ENCODE measurements around the gene SPHK1. TPM values are rescaled to one million over a fixed set of nuclear protein-coding genes. Genes with fewer than 3 reads are reported as not detected.

The SPHK1 gene
- total RNA-seq, 1 donor from 2014 or later = 3.1 TPM

DNA sequence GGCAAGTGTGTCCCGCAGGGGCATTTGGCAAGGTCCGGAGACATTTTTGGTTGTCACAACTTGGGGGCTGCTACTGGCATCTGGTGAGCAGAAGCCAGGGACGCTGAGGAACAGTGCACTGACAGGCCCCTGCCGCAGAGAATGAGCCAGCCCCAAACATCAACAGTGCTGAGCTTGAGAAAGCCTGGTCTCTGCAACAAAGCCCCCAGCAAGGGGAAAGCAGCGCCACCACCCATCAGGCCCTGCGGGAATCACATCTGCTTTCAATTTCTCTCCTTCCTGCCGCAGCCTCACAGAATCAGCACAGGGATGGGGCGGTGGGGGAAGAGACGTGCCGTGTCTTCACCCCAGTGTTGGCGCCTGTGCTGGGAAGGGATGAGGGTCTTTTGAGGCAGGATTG lies 15.9 kb upstream of the SPHK1 start:
- TF ChIP-seq, protein P1, sequence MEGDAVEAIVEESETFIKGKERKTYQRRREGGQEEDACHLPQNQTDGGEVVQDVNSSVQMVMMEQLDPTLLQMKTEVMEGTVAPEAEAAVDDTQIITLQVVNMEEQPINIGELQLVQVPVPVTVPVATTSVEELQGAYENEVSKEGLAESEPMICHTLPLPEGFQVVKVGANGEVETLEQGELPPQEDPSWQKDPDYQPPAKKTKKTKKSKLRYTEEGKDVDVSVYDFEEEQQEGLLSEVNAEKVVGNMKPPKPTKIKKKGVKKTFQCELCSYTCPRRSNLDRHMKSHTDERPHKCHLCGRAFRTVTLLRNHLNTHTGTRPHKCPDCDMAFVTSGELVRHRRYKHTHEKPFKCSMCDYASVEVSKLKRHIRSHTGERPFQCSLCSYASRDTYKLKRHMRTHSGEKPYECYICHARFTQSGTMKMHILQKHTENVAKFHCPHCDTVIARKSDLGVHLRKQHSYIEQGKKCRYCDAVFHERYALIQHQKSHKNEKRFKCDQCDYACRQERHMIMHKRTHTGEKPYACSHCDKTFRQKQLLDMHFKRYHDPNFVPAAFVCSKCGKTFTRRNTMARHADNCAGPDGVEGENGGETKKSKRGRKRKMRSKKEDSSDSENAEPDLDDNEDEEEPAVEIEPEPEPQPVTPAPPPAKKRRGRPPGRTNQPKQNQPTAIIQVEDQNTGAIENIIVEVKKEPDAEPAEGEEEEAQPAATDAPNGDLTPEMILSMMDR (IDR thresholded peaks at IDR 0.05; ENCODE audit: partially characterized antibody, unreplicated experiment) = no peak
- no peak for DNase-seq
- Mint-ChIP-seq H3K27me3 (ENCODE audit: unreplicated experiment) (peaks cover 8% of the 10 kb centered on the region), H3K4me1 (ENCODE audit: low read depth, unreplicated experiment) (peaks cover 32% of the 10 kb centered on the region), H3K36me3 (ENCODE audit: unreplicated experiment) (no peaks in the 10 kb centered on the region), H3K27ac (ENCODE audit: unreplicated experiment) (peak overlapping the region; percentile 90), H3K4me3 (ENCODE audit: unreplicated experiment) (no peak overlapping the region), H3K9me3 (ENCODE audit: unreplicated experiment) (peaks cover 17% of the 10 kb centered on the region)

GRCh38 chr17:76369379-76369778 lies 15.0 kb upstream of the SPHK1 start:
- Mint-ChIP-seq H3K36me3 (ENCODE audit: unreplicated experiment) (no peaks in the 10 kb centered on the region), H3K27ac (ENCODE audit: unreplicated experiment) (peak overlapping the region; percentile 90), H3K4me3 (ENCODE audit: unreplicated experiment) (peak overlapping the region; percentile 73), H3K9me3 (ENCODE audit: unreplicated experiment) (peaks cover 19% of the 10 kb centered on the region), H3K27me3 (ENCODE audit: unreplicated experiment) (peaks cover 8% of the 10 kb centered on the region), H3K4me1 (ENCODE audit: low read depth, unreplicated experiment) (peaks cover 39% of the 10 kb centered on the region)
- TF ChIP-seq, protein P1 (IDR thresholded peaks at IDR 0.05; ENCODE audit: partially characterized antibody, unreplicated experiment) = no peak
- no peak for DNase-seq

GRCh38 chr17:76369804-76370203 lies 14.6 kb upstream of the SPHK1 start:
- Mint-ChIP-seq H3K9me3 (ENCODE audit: unreplicated experiment) (peaks cover 19% of the 10 kb centered on the region), H3K4me3 (ENCODE audit: unreplicated experiment) (peak overlapping the region; percentile 13), H3K27me3 (ENCODE audit: unreplicated experiment) (peaks cover 8% of the 10 kb centered on the region), H3K36me3 (ENCODE audit: unreplicated experiment) (no peaks in the 10 kb centered on the region), H3K27ac (ENCODE audit: unreplicated experiment) (peak overlapping the region; percentile 90), H3K4me1 (ENCODE audit: low read depth, unreplicated experiment) (peaks cover 40% of the 10 kb centered on the region)
- peak; percentile 77 for DNase-seq
- TF ChIP-seq, protein P1 (IDR thresholded peaks at IDR 0.05; ENCODE audit: partially characterized antibody, unreplicated experiment) = no peak

DNA sequence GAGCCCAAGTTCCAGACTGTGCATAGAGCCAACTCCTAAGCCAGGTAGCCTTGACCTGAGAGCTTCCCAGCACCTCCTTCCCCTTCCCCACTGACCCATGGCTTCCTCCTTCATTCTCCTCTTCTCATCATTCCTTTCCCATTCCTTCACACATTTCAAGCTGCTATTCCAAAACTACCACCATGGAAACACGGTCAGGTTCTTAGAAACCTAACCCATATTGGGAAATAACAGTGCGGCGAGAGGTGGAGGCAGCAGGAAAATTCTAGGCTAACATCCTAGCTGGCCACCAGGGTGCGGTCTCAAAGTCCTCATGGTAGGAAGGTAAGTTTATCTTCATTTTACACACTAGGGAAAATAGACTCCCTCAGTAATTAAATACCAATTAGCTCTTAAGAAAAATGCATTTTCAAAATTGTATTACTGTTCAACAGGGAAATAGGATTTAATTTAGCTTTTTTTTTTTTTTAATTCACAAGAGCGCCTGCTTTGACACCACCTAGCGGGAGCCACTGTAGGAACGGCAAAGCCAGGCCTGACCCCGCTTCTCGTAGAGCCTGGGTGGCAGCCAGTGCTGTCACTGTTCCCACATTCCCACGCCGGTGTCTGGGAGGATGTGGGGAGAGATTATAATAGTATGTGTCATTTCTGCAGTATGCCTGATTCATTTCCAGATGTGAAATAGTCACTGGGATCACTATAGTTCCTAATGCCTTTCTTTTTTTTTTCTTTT lies 14.0 kb upstream of the SPHK1 start:
- DNase-seq = no peak
- no peaks in the 10 kb centered on the region for H3K36me3 Mint-ChIP-seq (ENCODE audit: unreplicated experiment)
- peaks cover 39% of the 10 kb centered on the region for H3K4me1 Mint-ChIP-seq (ENCODE audit: low read depth, unreplicated experiment)
- TF ChIP-seq, protein P1 (IDR thresholded peaks at IDR 0.05; ENCODE audit: partially characterized antibody, unreplicated experiment) = peak; percentile 39
- H3K4me3 Mint-ChIP-seq (ENCODE audit: unreplicated experiment) = peak overlapping the region; percentile 13
- peaks cover 8% of the 10 kb centered on the region for H3K27me3 Mint-ChIP-seq (ENCODE audit: unreplicated experiment)
- peaks cover 17% of the 10 kb centered on the region for H3K9me3 Mint-ChIP-seq (ENCODE audit: unreplicated experiment)
- H3K27ac Mint-ChIP-seq (ENCODE audit: unreplicated experiment) = peak overlapping the region; percentile 90

All from glutamatergic neuron (in vitro differentiated cells).